ENCODE measurements around the gene PCSK2.

DNA sequence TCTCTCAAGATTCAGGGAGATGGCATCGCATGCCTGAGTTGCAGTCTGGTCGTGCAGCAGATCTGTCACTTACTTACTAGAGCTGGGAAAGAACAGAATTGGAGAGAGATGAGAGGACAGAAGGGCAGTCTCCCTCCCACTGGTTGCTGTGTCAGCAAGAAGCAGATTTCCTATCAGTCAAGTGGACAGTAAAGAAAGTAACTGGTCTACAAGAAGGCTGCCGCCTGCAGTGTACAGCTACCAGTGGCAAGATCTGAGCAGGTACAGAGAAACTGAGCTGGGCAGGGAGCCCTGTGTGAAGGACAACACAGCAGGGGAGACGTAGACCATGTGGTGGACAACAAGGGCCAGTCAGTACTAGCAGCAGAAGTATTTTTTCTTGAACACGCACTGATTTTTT is 49.5 kb upstream of the PCSK2 start:
- TF ChIP-seq, protein P1, sequence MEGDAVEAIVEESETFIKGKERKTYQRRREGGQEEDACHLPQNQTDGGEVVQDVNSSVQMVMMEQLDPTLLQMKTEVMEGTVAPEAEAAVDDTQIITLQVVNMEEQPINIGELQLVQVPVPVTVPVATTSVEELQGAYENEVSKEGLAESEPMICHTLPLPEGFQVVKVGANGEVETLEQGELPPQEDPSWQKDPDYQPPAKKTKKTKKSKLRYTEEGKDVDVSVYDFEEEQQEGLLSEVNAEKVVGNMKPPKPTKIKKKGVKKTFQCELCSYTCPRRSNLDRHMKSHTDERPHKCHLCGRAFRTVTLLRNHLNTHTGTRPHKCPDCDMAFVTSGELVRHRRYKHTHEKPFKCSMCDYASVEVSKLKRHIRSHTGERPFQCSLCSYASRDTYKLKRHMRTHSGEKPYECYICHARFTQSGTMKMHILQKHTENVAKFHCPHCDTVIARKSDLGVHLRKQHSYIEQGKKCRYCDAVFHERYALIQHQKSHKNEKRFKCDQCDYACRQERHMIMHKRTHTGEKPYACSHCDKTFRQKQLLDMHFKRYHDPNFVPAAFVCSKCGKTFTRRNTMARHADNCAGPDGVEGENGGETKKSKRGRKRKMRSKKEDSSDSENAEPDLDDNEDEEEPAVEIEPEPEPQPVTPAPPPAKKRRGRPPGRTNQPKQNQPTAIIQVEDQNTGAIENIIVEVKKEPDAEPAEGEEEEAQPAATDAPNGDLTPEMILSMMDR (IDR thresholded peaks at IDR 0.05) = no peak
- no peak for TF ChIP-seq POLR2AphosphoS5 (IDR thresholded peaks at IDR 0.05)
